ENCODE measurements around the gene UBD.

- no peak for TF ChIP-seq CTCF (IDR thresholded peaks at IDR 0.05)
- no peak for TF ChIP-seq SMC3 (IDR thresholded peaks at IDR 0.05)
- TF ChIP-seq POLR2A (IDR thresholded peaks at IDR 0.05; ENCODE audit: low read length), result no peak
- TF ChIP-seq, protein P1, sequence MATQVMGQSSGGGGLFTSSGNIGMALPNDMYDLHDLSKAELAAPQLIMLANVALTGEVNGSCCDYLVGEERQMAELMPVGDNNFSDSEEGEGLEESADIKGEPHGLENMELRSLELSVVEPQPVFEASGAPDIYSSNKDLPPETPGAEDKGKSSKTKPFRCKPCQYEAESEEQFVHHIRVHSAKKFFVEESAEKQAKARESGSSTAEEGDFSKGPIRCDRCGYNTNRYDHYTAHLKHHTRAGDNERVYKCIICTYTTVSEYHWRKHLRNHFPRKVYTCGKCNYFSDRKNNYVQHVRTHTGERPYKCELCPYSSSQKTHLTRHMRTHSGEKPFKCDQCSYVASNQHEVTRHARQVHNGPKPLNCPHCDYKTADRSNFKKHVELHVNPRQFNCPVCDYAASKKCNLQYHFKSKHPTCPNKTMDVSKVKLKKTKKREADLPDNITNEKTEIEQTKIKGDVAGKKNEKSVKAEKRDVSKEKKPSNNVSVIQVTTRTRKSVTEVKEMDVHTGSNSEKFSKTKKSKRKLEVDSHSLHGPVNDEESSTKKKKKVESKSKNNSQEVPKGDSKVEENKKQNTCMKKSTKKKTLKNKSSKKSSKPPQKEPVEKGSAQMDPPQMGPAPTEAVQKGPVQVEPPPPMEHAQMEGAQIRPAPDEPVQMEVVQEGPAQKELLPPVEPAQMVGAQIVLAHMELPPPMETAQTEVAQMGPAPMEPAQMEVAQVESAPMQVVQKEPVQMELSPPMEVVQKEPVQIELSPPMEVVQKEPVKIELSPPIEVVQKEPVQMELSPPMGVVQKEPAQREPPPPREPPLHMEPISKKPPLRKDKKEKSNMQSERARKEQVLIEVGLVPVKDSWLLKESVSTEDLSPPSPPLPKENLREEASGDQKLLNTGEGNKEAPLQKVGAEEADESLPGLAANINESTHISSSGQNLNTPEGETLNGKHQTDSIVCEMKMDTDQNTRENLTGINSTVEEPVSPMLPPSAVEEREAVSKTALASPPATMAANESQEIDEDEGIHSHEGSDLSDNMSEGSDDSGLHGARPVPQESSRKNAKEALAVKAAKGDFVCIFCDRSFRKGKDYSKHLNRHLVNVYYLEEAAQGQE (IDR thresholded peaks at IDR 0.05), result no peak
- TF ChIP-seq GATA3 (IDR thresholded peaks at IDR 0.05; ENCODE audit: borderline replicate concordance), result no peak
- TF ChIP-seq MAFK (IDR thresholded peaks at IDR 0.05; ENCODE audit: partially characterized antibody), result peak; percentile 66
- no peak for TF ChIP-seq POLR2AphosphoS2 (conservative IDR thresholded peaks at IDR 0.05; ENCODE audit: low read length)
- TF ChIP-seq CHD2 (IDR thresholded peaks at IDR 0.05; ENCODE audit: low read length, partially characterized antibody), result no peak
- TF ChIP-seq SREBF2 (IDR thresholded peaks at IDR 0.05), result no peak
- TF ChIP-seq FOSL2 (IDR thresholded peaks at IDR 0.05), result no peak
- TF ChIP-seq FOSL2 (CRISPR knock-in tag; IDR thresholded peaks at IDR 0.05), result no peak
- no peak for TF ChIP-seq ESRRA (IDR thresholded peaks at IDR 0.05; ENCODE audit: borderline replicate concordance, low read length)
- TF ChIP-seq, protein P2, sequence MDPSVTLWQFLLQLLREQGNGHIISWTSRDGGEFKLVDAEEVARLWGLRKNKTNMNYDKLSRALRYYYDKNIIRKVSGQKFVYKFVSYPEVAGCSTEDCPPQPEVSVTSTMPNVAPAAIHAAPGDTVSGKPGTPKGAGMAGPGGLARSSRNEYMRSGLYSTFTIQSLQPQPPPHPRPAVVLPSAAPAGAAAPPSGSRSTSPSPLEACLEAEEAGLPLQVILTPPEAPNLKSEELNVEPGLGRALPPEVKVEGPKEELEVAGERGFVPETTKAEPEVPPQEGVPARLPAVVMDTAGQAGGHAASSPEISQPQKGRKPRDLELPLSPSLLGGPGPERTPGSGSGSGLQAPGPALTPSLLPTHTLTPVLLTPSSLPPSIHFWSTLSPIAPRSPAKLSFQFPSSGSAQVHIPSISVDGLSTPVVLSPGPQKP (IDR thresholded peaks at IDR 0.05; ENCODE audit: low read depth, low read length), result no peak
Measured at GRCh38 chr6:29554764-29555163, 4.8 kb downstream of the UBD start.

All from A549 (cell line).